H9 (cell line): ENCODE results near the gene ADI1. TPM values are rescaled to one million over a fixed set of nuclear protein-coding genes. Genes with fewer than 3 reads are reported as not detected.

ENCODE experiments used
- DNase-seq: peaks from one replicate; pipeline ENCODE4 v3.0.0-alpha.2; 2017
- H2AFZ ChIP-seq: one replicate; pipeline ENCODE4 v1.6.1; 2013; ENCODE audit warnings: mild to moderate bottlenecking, low read length, control low read depth, moderate library complexity
- H2AK5ac ChIP-seq: 2 replicates; pipeline ENCODE4 v1.6.1; 2013; ENCODE audit warnings: low read length, control low read depth, mixed read lengths; ENCODE audit not compliant: insufficient read length
- H2BK120ac ChIP-seq: one replicate; pipeline ENCODE4 v1.6.1; 2013; ENCODE audit warnings: low read depth, mild to moderate bottlenecking, low read length, control low read depth, inconsistent platforms; ENCODE audit not compliant: poor library complexity, severe bottlenecking
- H2BK12ac ChIP-seq: 2 replicates; pipeline ENCODE4 v1.6.1; 2013; ENCODE audit warnings: low read length, control low read depth, mixed read lengths, low read depth; ENCODE audit not compliant: insufficient read length
- H2BK15ac ChIP-seq: 2 replicates; pipeline ENCODE4 v1.6.1; 2013; ENCODE audit warnings: low read depth, low read length, control low read depth
- H2BK20ac ChIP-seq: one replicate; pipeline ENCODE4 v1.6.1; 2013; ENCODE audit warnings: low read depth, mild to moderate bottlenecking, low read length, control low read depth, inconsistent platforms; ENCODE audit not compliant: poor library complexity, severe bottlenecking
- H2BK5ac ChIP-seq: 2 replicates; pipeline ENCODE4 v1.6.1; 2013; ENCODE audit warnings: low read length, control low read depth, mixed read lengths; ENCODE audit not compliant: insufficient read length
- H3K14ac ChIP-seq: 2 replicates; pipeline ENCODE4 v1.6.1; 2013; ENCODE audit warnings: low read length, control low read depth; ENCODE audit not compliant: insufficient read depth
- H3K18ac ChIP-seq: 2 replicates; pipeline ENCODE4 v1.6.1; 2013; ENCODE audit warnings: low read depth, mild to moderate bottlenecking, mixed read lengths, low read length, control low read depth; ENCODE audit not compliant: insufficient read length
- H3K23ac ChIP-seq: 2 replicates; pipeline ENCODE4 v1.6.1; 2013; ENCODE audit warnings: low read length, control low read depth, mixed read lengths, low read depth; ENCODE audit not compliant: insufficient read length
- H3K23me2 ChIP-seq: 2 replicates; pipeline ENCODE4 v1.6.1; 2013; ENCODE audit warnings: low read depth, mild to moderate bottlenecking, mixed read lengths, low read length, control low read depth; ENCODE audit not compliant: insufficient read length, poor library complexity, severe bottlenecking
- H3K27ac ChIP-seq: 2 replicates; pipeline ENCODE4 v1.5.1; 2013; ENCODE audit warnings: low read length, control low read depth, mixed read lengths, low read depth; ENCODE audit not compliant: insufficient read length
- H3K27me3 ChIP-seq: 2 replicates; pipeline ENCODE4 v1.6.1; 2013; ENCODE audit warnings: low read length, control low read depth, inconsistent platforms; ENCODE audit not compliant: insufficient read depth
- H3K4ac ChIP-seq: 2 replicates; pipeline ENCODE4 v1.6.1; 2013; ENCODE audit warnings: low read depth, mild to moderate bottlenecking, control low read depth, inconsistent platforms, low read length, moderate library complexity
- H3K4me1 ChIP-seq: 2 replicates; pipeline ENCODE4 v1.6.1; 2013; ENCODE audit warnings: low read length, control low read depth, inconsistent platforms; ENCODE audit not compliant: insufficient read depth
- H3K4me2 ChIP-seq: 2 replicates; pipeline ENCODE4 v1.6.1; 2013; ENCODE audit warnings: low read length, control low read depth, mixed read lengths; ENCODE audit not compliant: insufficient read length, insufficient read depth
- H3K56ac ChIP-seq: 2 replicates; pipeline ENCODE4 v1.6.1; 2013; ENCODE audit warnings: low read depth, mild to moderate bottlenecking, mixed read lengths, low read length, control low read depth; ENCODE audit not compliant: insufficient read length
- H3K79me1 ChIP-seq: 2 replicates; pipeline ENCODE4 v1.6.1; 2013; ENCODE audit warnings: low read depth, mild to moderate bottlenecking, moderate library complexity, low read length, control low read depth, inconsistent platforms; ENCODE audit not compliant: insufficient read depth, poor library complexity, severe bottlenecking
- H3K79me2 ChIP-seq: 2 replicates; pipeline ENCODE4 v1.6.1; 2013; ENCODE audit warnings: low read length, control low read depth, inconsistent platforms; ENCODE audit not compliant: insufficient read depth
- H3K9ac ChIP-seq: 2 replicates; pipeline ENCODE4 v1.6.1; 2013; ENCODE audit warnings: low read length, control low read depth, mixed read lengths; ENCODE audit not compliant: insufficient read length; ENCODE audit errors: extremely low read depth
- H3K9me3 ChIP-seq: one replicate; pipeline ENCODE4 v1.6.1; 2013; ENCODE audit warnings: low read depth, low read length, inconsistent platforms; ENCODE audit not compliant: control insufficient read depth
- H3T11ph ChIP-seq: one replicate; pipeline ENCODE4 v1.6.1; 2013; ENCODE audit warnings: mild to moderate bottlenecking, low read length, control low read depth, inconsistent platforms
- H4K20me1 ChIP-seq: one replicate; pipeline ENCODE4 v1.6.1; 2013; ENCODE audit not compliant: control insufficient read depth, insufficient read length, insufficient read depth
- H4K5ac ChIP-seq: 2 replicates; pipeline ENCODE4 v1.6.1; 2013; ENCODE audit warnings: low read depth, mild to moderate bottlenecking, mixed read lengths, low read length, control low read depth; ENCODE audit not compliant: insufficient read length
- H4K8ac ChIP-seq: replicated peaks from 2 replicates; pipeline ENCODE4 v1.6.1; 2013; ENCODE audit warnings: low read length, control low read depth, mixed read lengths, low read depth; ENCODE audit not compliant: insufficient read length
- H4K91ac ChIP-seq: 2 replicates; pipeline ENCODE4 v1.6.1; 2013; ENCODE audit warnings: low read depth, mild to moderate bottlenecking, moderate library complexity, mixed read lengths, low read length, control low read depth; ENCODE audit not compliant: insufficient read length
- H3K27ac Mint-ChIP-seq, 3 experiments: 2 replicates in 2 of 3; 3 replicates in 1 of 3; pipeline ENCODE4 v1.8.0; 2020 to 2021; ENCODE audit warnings: mixed read lengths in 3 of 3, mild to moderate bottlenecking in 1 of 3, moderate library complexity in 1 of 3
- H3K27me3 Mint-ChIP-seq: 2 replicates; pipeline ENCODE4 v1.8.0; 2021; ENCODE audit warnings: low read depth, mild to moderate bottlenecking, moderate library complexity, mixed read lengths
- H3K36me3 Mint-ChIP-seq, 3 experiments: 2 replicates in 2 of 3; 3 replicates in 1 of 3; pipeline ENCODE4 v1.8.0; 2020 to 2021; ENCODE audit warnings: low read depth in 3 of 3, mixed read lengths in 3 of 3; ENCODE audit not compliant: insufficient read depth in 1 of 3
- H3K4me1 Mint-ChIP-seq, 2 experiments: 2 replicates each; pipeline ENCODE4 v1.8.0; 2020; ENCODE audit warnings: mixed read lengths in 2 of 2
- H3K4me3 Mint-ChIP-seq, 2 experiments: 2 replicates in 1 of 2; 3 replicates in 1 of 2; pipeline ENCODE4 v1.8.0; 2020 to 2021; ENCODE audit warnings: mild to moderate bottlenecking in 2 of 2, mixed read lengths in 2 of 2, moderate library complexity in 1 of 2
- H3K9me3 Mint-ChIP-seq, 2 experiments: 2 replicates in 1 of 2; 3 replicates in 1 of 2; pipeline ENCODE4 v1.8.0; 2020; ENCODE audit warnings: mild to moderate bottlenecking in 2 of 2, mixed read lengths in 2 of 2, moderate library complexity in 1 of 2
- CTCF ChIP-seq: fragments of 200-600 bp; sonication (generic); conservative IDR thresholded peaks from 3 replicates; pipeline ENCODE4 v1.8.0; 2021; ENCODE audit warnings: antibody characterized with exemption, mild to moderate bottlenecking
- WGBS: extraction: QIAGEN DNeasy Blood & Tissue Kit; methylation state at CpG from one replicate; pipeline ENCODE4 v1.1.7; 2013; ENCODE audit warnings: missing lambda C conversion rate, low lambda C conversion rate, mixed read lengths; ENCODE audit not compliant: insufficient read length; ENCODE audit errors: extremely low coverage; 5-methylcytosine and 5-hydroxymethylcytosine counted together
- total RNA-seq: library from RNA; stranded (reverse); gene quantifications from 2 replicates; pipeline ENCODE4 v1.2.1, GENCODE V29; 2021

The ADI1 gene
- total RNA-seq, 1 experiment from 2014 or later: 23.4 TPM

DNA sequence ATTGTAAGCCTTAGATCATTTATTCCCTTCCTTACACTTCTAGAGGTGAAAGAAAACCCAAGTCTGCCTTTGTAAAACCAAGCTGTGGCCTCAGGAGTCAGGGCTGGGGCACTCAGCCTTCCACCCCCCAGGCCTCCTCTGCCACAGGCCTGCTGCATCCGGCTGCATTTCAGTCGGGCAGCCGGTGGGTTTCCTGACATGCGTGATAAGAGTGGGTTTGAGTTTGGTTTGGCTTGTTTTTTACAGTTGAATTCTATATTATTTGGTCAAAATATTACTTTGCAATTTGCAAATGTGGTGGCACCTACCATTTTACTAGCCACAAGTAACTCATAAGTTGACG, 42.4 kb downstream of the ADI1 start:
- Histone ChIP-seq H3K27ac (no peak overlapping the region), H2BK120ac (no peak overlapping the region), H3K79me2 (no peaks in the 10 kb centered on the region), H2BK12ac (no peak overlapping the region), H3K23me2 (no peaks in the 10 kb centered on the region), H3T11ph (no peak overlapping the region), H3K27me3 (no peaks in the 10 kb centered on the region), H3K9ac (no peak overlapping the region), H3K18ac (no peak overlapping the region), H2AK5ac (no peak overlapping the region), H2BK15ac (no peak overlapping the region), H3K56ac (no peak overlapping the region), H4K8ac (no peak overlapping the region), H2BK5ac (no peak overlapping the region), H4K91ac (no peak overlapping the region), H3K9me3 (no peaks in the 10 kb centered on the region), H4K5ac (no peak overlapping the region), H3K4me2 (no peak overlapping the region), H3K4ac (no peak overlapping the region), H3K4me1 (no peaks in the 10 kb centered on the region), H3K79me1 (no peaks in the 10 kb centered on the region), H3K23ac (no peak overlapping the region), H4K20me1 (no peaks in the 10 kb centered on the region), H3K14ac (no peak overlapping the region), H2BK20ac (no peak overlapping the region), H2AFZ (no peak overlapping the region)
- Mint-ChIP-seq H3K36me3 (peaks cover 4 to 37% (median 21%) of the 10 kb centered on the region in 3 experiments; a peak in 6 of 7 replicates), H3K27me3 (no peaks in the 10 kb centered on the region), H3K27ac (no peak overlapping the region), H3K4me1 (peaks cover 9 to 12% of the 10 kb centered on the region in 2 experiments), H3K9me3 (no peaks in the 10 kb centered on the region), H3K4me3 (no peak overlapping the region)
- no peak for TF ChIP-seq CTCF
- no CpG with 5 or more reads among the region's 5 CpGs for WGBS
- no peak for DNase-seq
